ENCODE results near the gene TMA7. TPM values are rescaled to one million over a fixed set of nuclear protein-coding genes. Genes with fewer than 3 reads are reported as not detected.
A peak's percentile ranks its signal among the peaks of the same experiment; 100 is the strongest.

The TMA7 gene
- total and polyA plus RNA-seq, 2 of the 13 experiments (the other 11 are each of a cell fraction or from before 2014, with no cell fraction given): 100 to 486 TPM

- no peak for TF ChIP-seq DNMT3B (CRISPR knock-in tag; conservative IDR thresholded peaks at IDR 0.05)
- no peak for TF ChIP-seq EED (CRISPR knock-in tag; IDR thresholded peaks at IDR 0.05)
- no peak for TF ChIP-seq SP1 (IDR thresholded peaks at IDR 0.05)
- no peak; the same call in 1 of the 2 replicates for TF ChIP-seq SP1 (CRISPR knock-in tag; IDR thresholded peaks at IDR 0.05)
- peak; percentile 88 for TF ChIP-seq RXRA (CRISPR knock-in tag; IDR thresholded peaks at IDR 0.05)
- no peak for TF ChIP-seq LCORL (IDR thresholded peaks at IDR 0.05)
- peak; percentile 98 for TF ChIP-seq LCORL (CRISPR knock-in tag; IDR thresholded peaks at IDR 0.05)
- peak; percentile 85 for TF ChIP-seq DMAP1 (CRISPR knock-in tag; IDR thresholded peaks at IDR 0.05)
- no peak for TF ChIP-seq ZBTB38 (CRISPR knock-in tag; IDR thresholded peaks at IDR 0.05)
- peak; percentile 80; the same call in 1 of the 2 replicates for TF ChIP-seq HIC2 (CRISPR knock-in tag; IDR thresholded peaks at IDR 0.05; ENCODE audit: low read depth)
- peak; percentile 73; the same call in 1 of the 2 replicates for TF ChIP-seq FUBP1 (CRISPR knock-in tag; IDR thresholded peaks at IDR 0.05; ENCODE audit: borderline replicate concordance)
- peak; percentile 83 for TF ChIP-seq KAT8 (CRISPR knock-in tag; IDR thresholded peaks at IDR 0.05)
- peak; percentile 75 for TF ChIP-seq ZXDC (CRISPR knock-in tag; IDR thresholded peaks at IDR 0.05)
- no peak for TF ChIP-seq AHR (CRISPR knock-in tag; IDR thresholded peaks at IDR 0.05)
- TF ChIP-seq PTBP1 (IDR thresholded peaks at IDR 0.05; ENCODE audit: low read depth, low read length, poor library complexity, severe bottlenecking): no peak
- TF ChIP-seq MYC (CRISPR knock-in tag; IDR thresholded peaks at IDR 0.05; ENCODE audit: borderline replicate concordance): peak; percentile 77
- no peak for TF ChIP-seq REXO4 (CRISPR knock-in tag; IDR thresholded peaks at IDR 0.05; ENCODE audit: borderline replicate concordance)
- peak; percentile 75 for TF ChIP-seq GATAD1 (CRISPR knock-in tag; IDR thresholded peaks at IDR 0.05)
- peak; percentile 99 for TF ChIP-seq ZNF18 (CRISPR knock-in tag; IDR thresholded peaks at IDR 0.05; ENCODE audit: insufficient replicate concordance)
- TF ChIP-seq BRF2 (CRISPR knock-in tag; IDR thresholded peaks at IDR 0.05): peak; percentile 59; the same call in 1 of the 2 replicates
- TF ChIP-seq ONECUT2 (CRISPR knock-in tag; IDR thresholded peaks at IDR 0.05): no peak
- TF ChIP-seq ZBTB8A (CRISPR knock-in tag; IDR thresholded peaks at IDR 0.05; ENCODE audit: borderline replicate concordance, low read depth): no peak; the same call in 1 of the 2 replicates
These were observed 9.9 kb upstream of the TMA7 start, which contains the start of gene PLXNB1 (continued) for GRCh38 chr3:48429960-48430707.
